SU-DHL-6 (cell line): ENCODE data around the gene RNF17.

Source experiments
- EZH2phosphoT487 ChIP-seq: fragments of 200-600 bp; sonication (generic), shearing (Covaris generic); conservative IDR thresholded peaks from 2 replicates; pipeline ENCODE4 v1.6.1; 2018; ENCODE audit warnings: mild to moderate bottlenecking, antibody characterized with exemption, low read length, moderate library complexity, mixed read lengths
- TF ChIP-seq, protein P1 (sequence below): fragments of 200-600 bp; sonication (generic); IDR thresholded peaks from one replicate; pipeline ENCODE4 v1.5.1; 2017; ENCODE audit warnings: antibody characterized with exemption, mild to moderate bottlenecking, low read length, moderate library complexity; ENCODE audit not compliant: insufficient read depth, poor library complexity, severe bottlenecking

DNA sequence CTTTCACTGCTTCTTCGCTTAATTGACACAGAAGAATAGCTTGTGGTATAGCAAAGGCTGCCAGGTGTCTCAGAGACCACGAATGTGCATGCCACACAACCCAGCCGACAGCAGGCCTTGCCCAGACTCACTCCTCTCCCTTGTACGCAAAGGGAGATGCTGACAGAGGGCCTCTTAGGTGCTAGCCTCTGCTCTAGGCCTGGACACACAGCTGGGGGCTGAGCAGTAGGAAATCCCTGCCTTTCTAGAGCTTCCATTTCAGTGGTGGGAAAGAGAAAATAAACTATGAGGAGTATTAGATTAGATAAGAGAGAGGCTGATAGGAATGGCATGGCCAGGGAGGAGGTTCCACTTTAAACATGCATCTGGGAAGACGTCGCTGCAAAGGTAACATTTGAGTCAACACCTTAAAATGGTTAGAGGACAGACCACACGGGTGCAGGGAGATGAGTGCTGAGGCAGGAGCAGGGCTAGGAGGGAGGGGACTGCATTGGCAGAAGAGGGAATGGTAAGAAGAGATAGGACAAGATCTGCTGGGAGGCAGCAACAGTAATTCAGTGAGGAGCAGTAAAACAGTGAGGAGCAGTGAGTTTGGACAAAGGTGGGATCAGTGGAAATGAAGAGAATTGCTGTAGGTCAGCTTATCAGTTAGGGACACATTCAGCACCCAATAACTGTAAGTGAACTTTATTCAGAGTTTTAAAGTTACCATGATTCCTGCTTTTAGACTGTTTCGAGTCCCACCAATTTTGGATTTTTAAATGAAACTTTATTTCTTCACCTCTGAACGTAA lies 100.0 kb downstream of the RNF17 start:
- TF ChIP-seq, protein P1, sequence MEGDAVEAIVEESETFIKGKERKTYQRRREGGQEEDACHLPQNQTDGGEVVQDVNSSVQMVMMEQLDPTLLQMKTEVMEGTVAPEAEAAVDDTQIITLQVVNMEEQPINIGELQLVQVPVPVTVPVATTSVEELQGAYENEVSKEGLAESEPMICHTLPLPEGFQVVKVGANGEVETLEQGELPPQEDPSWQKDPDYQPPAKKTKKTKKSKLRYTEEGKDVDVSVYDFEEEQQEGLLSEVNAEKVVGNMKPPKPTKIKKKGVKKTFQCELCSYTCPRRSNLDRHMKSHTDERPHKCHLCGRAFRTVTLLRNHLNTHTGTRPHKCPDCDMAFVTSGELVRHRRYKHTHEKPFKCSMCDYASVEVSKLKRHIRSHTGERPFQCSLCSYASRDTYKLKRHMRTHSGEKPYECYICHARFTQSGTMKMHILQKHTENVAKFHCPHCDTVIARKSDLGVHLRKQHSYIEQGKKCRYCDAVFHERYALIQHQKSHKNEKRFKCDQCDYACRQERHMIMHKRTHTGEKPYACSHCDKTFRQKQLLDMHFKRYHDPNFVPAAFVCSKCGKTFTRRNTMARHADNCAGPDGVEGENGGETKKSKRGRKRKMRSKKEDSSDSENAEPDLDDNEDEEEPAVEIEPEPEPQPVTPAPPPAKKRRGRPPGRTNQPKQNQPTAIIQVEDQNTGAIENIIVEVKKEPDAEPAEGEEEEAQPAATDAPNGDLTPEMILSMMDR = no peak
- no peak for TF ChIP-seq EZH2phosphoT487
